Ovary (tissue), 3 donors: ENCODE data around the gene SPAG5.

Experiments
- EP300 ChIP-seq: sonication (generic); formaldehyde crosslinking; IDR thresholded peaks from one replicate; pipeline ENCODE4 v1.6.1; 2017; ENCODE audit warnings: antibody characterized with exemption
- POLR2A ChIP-seq: fragments of 450-650 bp; IDR thresholded peaks from one replicate; pipeline ENCODE4 v1.6.1; 2017; ENCODE audit warnings: antibody characterized with exemption, mild to moderate bottlenecking, moderate library complexity
- TF ChIP-seq, protein P1 (sequence below), 3 donors: fragments of 450-650 bp in 2 of 3; fragments of 200-600 bp in 1 of 3; IDR thresholded peaks; one replicate each; pipeline versions ENCODE4 v1.5.1 to v1.8.0; 2016 to 2022; ENCODE audit warnings: antibody characterized with exemption in 3 of 3, mild to moderate bottlenecking in 1 of 3
- donor health status: DM: no; HTN: no; CAD: no.

DNA sequence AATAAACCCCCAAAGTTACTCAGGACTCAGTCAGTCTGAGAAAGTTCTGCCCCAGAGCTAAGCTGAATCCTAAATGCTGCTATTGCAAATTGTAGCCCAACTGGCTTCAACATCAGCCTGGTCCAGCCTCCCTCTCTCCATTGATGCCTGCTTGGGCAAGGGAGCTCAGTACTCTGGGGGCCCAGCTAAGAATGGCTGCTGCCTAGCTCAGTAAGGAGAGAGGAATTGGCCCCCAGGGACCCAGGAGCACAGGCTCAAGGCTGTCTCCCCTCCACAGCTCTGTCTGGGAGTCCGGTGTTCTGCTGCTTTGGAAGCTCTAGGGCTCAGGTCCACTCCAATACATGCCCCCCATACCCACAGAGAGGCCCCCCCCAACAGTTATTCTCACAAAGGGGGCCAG is 48.0 kb downstream of the SPAG5 start:
- no peak for TF ChIP-seq EP300
- no peak for TF ChIP-seq POLR2A
- TF ChIP-seq, protein P1, sequence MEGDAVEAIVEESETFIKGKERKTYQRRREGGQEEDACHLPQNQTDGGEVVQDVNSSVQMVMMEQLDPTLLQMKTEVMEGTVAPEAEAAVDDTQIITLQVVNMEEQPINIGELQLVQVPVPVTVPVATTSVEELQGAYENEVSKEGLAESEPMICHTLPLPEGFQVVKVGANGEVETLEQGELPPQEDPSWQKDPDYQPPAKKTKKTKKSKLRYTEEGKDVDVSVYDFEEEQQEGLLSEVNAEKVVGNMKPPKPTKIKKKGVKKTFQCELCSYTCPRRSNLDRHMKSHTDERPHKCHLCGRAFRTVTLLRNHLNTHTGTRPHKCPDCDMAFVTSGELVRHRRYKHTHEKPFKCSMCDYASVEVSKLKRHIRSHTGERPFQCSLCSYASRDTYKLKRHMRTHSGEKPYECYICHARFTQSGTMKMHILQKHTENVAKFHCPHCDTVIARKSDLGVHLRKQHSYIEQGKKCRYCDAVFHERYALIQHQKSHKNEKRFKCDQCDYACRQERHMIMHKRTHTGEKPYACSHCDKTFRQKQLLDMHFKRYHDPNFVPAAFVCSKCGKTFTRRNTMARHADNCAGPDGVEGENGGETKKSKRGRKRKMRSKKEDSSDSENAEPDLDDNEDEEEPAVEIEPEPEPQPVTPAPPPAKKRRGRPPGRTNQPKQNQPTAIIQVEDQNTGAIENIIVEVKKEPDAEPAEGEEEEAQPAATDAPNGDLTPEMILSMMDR (IDR thresholded peaks at IDR 0.05), result no peak
